ENCODE measurements around the gene CEP112. TPM values are rescaled to one million over a fixed set of nuclear protein-coding genes. Genes with fewer than 3 reads are reported as not detected.

The CEP112 gene
- total and polyA plus RNA-seq, 10 of the 15 experiments (the other 5 are each of a cell fraction or from before 2014, with no cell fraction given): 0.11 to 3.8 (median 0.32) TPM; not detected in 1

GRCh38 chr17:66178642-66179041 is 13.3 kb downstream of the CEP112 start:
- intact Hi-C loops (cut with micrococcal nuclease; ENCODE audit: unreplicated experiment) (no loop called here), in situ Hi-C loops (cut with MboI) (no loop called here)
- no peaks in the 10 kb centered on the region for H3K79me2 ChIP-seq (ENCODE audit: control insufficient read depth, insufficient read depth, low read length)
- 34% methylated on average over 4 of the region's 4 CpGs for WGBS (ENCODE audit: insufficient coverage, insufficient replicate concordance, low lambda C conversion rate, missing lambda C conversion rate)
- no peaks in the 10 kb centered on the region for H3K4me1 ChIP-seq (ENCODE audit: control insufficient read depth, insufficient read depth, low read length)
- H2AFZ ChIP-seq (ENCODE audit: control insufficient read depth, low read depth, low read length): no peak overlapping the region
- no peak overlapping the region for H3K9ac ChIP-seq (ENCODE audit: control insufficient read depth, insufficient read depth, low read length)
- no peak overlapping the region for H3K27ac ChIP-seq (ENCODE audit: control insufficient read depth, insufficient read depth)
- H3K4me3 ChIP-seq: no peak overlapping the region
- H3K4me2 ChIP-seq (ENCODE audit: control insufficient read depth, insufficient read depth): no peak overlapping the region
- no peaks in the 10 kb centered on the region for H3K9me3 ChIP-seq (replicated peaks; ENCODE audit: control insufficient read depth, insufficient read depth, low read length)
- ATAC-seq: no peak
- ChIA-PET SMC1A (ENCODE audit: uncharacterized antibody, unreplicated experiment) (no interaction called here), CTCF (no interaction called here), POLR2A (no interaction called here), RAD21 (ENCODE audit: unreplicated experiment) (no interaction called here)
- H4K20me1 ChIP-seq (ENCODE audit: control insufficient read depth, insufficient read depth): no peaks in the 10 kb centered on the region
- no peaks in the 10 kb centered on the region for H3K27me3 ChIP-seq (replicated peaks in 1 of 2; ENCODE audit: control insufficient read depth in 2 of 2, insufficient read depth in 2 of 2, low read length in 1 of 2)
- no peak for FAIRE-seq
- no peak for DNase-seq (ENCODE audit: low read depth, low spot score)
- no peak for TF ChIP-seq TCF3 (IDR thresholded peaks at IDR 0.05; ENCODE audit: borderline replicate concordance, insufficient read depth, low read depth, low read length)
- no peak for TF ChIP-seq ZNF24 (IDR thresholded peaks at IDR 0.05)
- TF ChIP-seq SMAD5 (IDR thresholded peaks at IDR 0.05; ENCODE audit: low read depth): no peak
- TF ChIP-seq TBL1XR1 (IDR thresholded peaks at IDR 0.05; ENCODE audit: low read depth, low read length): no peak
- no peak for TF ChIP-seq ZNF384 (IDR thresholded peaks at IDR 0.05; ENCODE audit: borderline replicate concordance, low read depth, low read length)
- TF ChIP-seq, protein P1, sequence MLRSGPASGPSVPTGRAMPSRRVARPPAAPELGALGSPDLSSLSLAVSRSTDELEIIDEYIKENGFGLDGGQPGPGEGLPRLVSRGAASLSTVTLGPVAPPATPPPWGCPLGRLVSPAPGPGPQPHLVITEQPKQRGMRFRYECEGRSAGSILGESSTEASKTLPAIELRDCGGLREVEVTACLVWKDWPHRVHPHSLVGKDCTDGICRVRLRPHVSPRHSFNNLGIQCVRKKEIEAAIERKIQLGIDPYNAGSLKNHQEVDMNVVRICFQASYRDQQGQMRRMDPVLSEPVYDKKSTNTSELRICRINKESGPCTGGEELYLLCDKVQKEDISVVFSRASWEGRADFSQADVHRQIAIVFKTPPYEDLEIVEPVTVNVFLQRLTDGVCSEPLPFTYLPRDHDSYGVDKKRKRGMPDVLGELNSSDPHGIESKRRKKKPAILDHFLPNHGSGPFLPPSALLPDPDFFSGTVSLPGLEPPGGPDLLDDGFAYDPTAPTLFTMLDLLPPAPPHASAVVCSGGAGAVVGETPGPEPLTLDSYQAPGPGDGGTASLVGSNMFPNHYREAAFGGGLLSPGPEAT (IDR thresholded peaks at IDR 0.05; ENCODE audit: low read depth): no peak
- no peak for TF ChIP-seq ZZZ3 (IDR thresholded peaks at IDR 0.05; ENCODE audit: control insufficient read depth, insufficient read length, low read depth)
- no peak for TF ChIP-seq CHD1 (IDR thresholded peaks at IDR 0.05; ENCODE audit: low read depth, low read length)
- BruUV-seq (replicated peaks): no TSS peak
- H3K36me3 ChIP-seq (ENCODE audit: control insufficient read depth in 2 of 2, insufficient read depth in 2 of 2, low read length in 1 of 2): no peaks in the 10 kb centered on the region

DNA sequence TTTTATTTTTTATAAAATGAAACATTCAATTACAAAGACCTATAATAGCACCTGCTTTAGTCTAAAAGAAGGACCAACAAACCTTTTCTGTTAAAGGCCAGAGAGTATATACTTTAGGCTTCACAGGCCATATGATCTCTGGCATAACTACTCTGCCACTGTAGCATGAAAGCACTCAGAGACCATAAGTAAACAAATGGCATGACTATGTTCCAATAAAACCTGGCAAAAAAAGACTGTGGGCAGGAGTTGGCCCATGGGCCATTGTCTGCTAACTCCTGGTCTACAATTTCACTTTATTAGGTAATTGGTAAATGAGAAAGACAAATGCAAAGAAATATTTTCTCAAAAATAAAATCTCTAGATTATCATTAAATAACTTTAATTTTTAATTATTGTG is 14.9 kb downstream of the CEP112 start:
- Histone ChIP-seq H3K9me3 (replicated peaks; ENCODE audit: control insufficient read depth, insufficient read depth, low read length) (no peaks in the 10 kb centered on the region), H3K27ac (ENCODE audit: control insufficient read depth, insufficient read depth) (no peak overlapping the region), H3K4me3 (no peak overlapping the region), H3K4me1 (ENCODE audit: control insufficient read depth, insufficient read depth, low read length) (no peaks in the 10 kb centered on the region), H3K9ac (ENCODE audit: control insufficient read depth, insufficient read depth, low read length) (no peak overlapping the region), H3K79me2 (ENCODE audit: control insufficient read depth, insufficient read depth, low read length) (no peaks in the 10 kb centered on the region), H4K20me1 (ENCODE audit: control insufficient read depth, insufficient read depth) (no peaks in the 10 kb centered on the region), H3K27me3 (replicated peaks in 1 of 2; ENCODE audit: control insufficient read depth in 2 of 2, insufficient read depth in 2 of 2, low read length in 1 of 2) (no peaks in the 10 kb centered on the region), H3K4me2 (ENCODE audit: control insufficient read depth, insufficient read depth) (no peak overlapping the region), H2AFZ (ENCODE audit: control insufficient read depth, low read depth, low read length) (no peak overlapping the region), H3K36me3 (ENCODE audit: control insufficient read depth in 2 of 2, insufficient read depth in 2 of 2, low read length in 1 of 2) (no peaks in the 10 kb centered on the region)
- intact Hi-C loops (cut with micrococcal nuclease; ENCODE audit: unreplicated experiment) (no loop called here), in situ Hi-C loops (cut with MboI) (no loop called here)
- BruUV-seq (replicated peaks): no TSS peak
- ChIA-PET CTCF (no interaction called here), POLR2A (no interaction called here), RAD21 (ENCODE audit: unreplicated experiment) (no interaction called here), SMC1A (ENCODE audit: uncharacterized antibody, unreplicated experiment) (no interaction called here)
- no peak for FAIRE-seq
- no peak for DNase-seq (ENCODE audit: low read depth, low spot score)
- no peak for ATAC-seq
- TF ChIP-seq SUZ12 (IDR thresholded peaks at IDR 0.05; ENCODE audit: unreplicated experiment): no peak
- TF ChIP-seq MXI1 (IDR thresholded peaks at IDR 0.05; ENCODE audit: low read depth, low read length): no peak
- no peak for TF ChIP-seq BHLHE40 (IDR thresholded peaks at IDR 0.05; ENCODE audit: borderline replicate concordance in 1 of 2, low read depth in 2 of 2, low read length in 1 of 2)
- TF ChIP-seq, protein P2, sequence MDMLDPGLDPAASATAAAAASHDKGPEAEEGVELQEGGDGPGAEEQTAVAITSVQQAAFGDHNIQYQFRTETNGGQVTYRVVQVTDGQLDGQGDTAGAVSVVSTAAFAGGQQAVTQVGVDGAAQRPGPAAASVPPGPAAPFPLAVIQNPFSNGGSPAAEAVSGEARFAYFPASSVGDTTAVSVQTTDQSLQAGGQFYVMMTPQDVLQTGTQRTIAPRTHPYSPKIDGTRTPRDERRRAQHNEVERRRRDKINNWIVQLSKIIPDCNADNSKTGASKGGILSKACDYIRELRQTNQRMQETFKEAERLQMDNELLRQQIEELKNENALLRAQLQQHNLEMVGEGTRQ (IDR thresholded peaks at IDR 0.05; ENCODE audit: borderline replicate concordance, low read depth, low read length): no peak
- no peak for TF ChIP-seq MAX (IDR thresholded peaks at IDR 0.05; ENCODE audit: low read depth, low read length)
- TF ChIP-seq POLR2A (IDR thresholded peaks at IDR 0.05; ENCODE audit: low read depth, low read length): no peak
- TF ChIP-seq POU2F2 (IDR thresholded peaks at IDR 0.05; ENCODE audit: borderline replicate concordance, low read depth, low read length): no peak
- TF ChIP-seq KDM1A (IDR thresholded peaks at IDR 0.05; ENCODE audit: borderline replicate concordance): no peak
- TF ChIP-seq FOS (IDR thresholded peaks at IDR 0.05; ENCODE audit: borderline replicate concordance, extremely low read depth, insufficient read length): no peak

Data from GM12878 (cell line).